Activated CD4-positive, alpha-beta T cell treated with anti-CD3 and anti-CD28 coated beads for 36 hours (primary cell): ENCODE data around the gene RAB1B. TPM values are rescaled to one million over a fixed set of nuclear protein-coding genes. Genes with fewer than 3 reads are reported as not detected.

Experiments used
- ATAC-seq: fragments of 200-7000 bp; cut with Tn5 transposase; one replicate; pipeline ENCODE4 v1.10.0; 2021; ENCODE audit warnings: mild to moderate bottlenecking, moderate library complexity
- CTCF ChIA-PET: fragments of 350-600 bp; sonication (Branson Sonifier 250); formaldehyde crosslinking; loops from one replicate; lab custom pipeline; 2021; ENCODE audit warnings: antibody characterized with exemption; lab: Charles Lee
- POLR2A ChIA-PET: fragments of 350-600 bp; sonication (Branson Sonifier 250); formaldehyde crosslinking; loops from one replicate; lab custom pipeline; 2021; ENCODE audit warnings: antibody characterized with exemption, inconsistent platforms; lab: Charles Lee
- DNase-seq: peaks from one replicate; pipeline ENCODE4 v3.0.0-alpha.2; 2020
- H3K27ac Mint-ChIP-seq: one replicate; pipeline ENCODE4 v1.8.0; 2021; ENCODE audit warnings: mixed read lengths
- H3K27me3 Mint-ChIP-seq: one replicate; pipeline ENCODE4 v1.8.0; 2021; ENCODE audit warnings: mixed read lengths
- H3K36me3 Mint-ChIP-seq: one replicate; pipeline ENCODE4 v1.8.0; 2021; ENCODE audit warnings: low read depth, mixed read lengths
- H3K4me1 Mint-ChIP-seq: one replicate; pipeline ENCODE4 v1.8.0; 2021; ENCODE audit warnings: mixed read lengths
- H3K4me3 Mint-ChIP-seq: one replicate; pipeline ENCODE4 v1.8.0; 2021; ENCODE audit warnings: mild to moderate bottlenecking, moderate library complexity, mixed read lengths
- H3K9me3 Mint-ChIP-seq: one replicate; pipeline ENCODE4 v1.8.0; 2021; ENCODE audit warnings: low read depth, mixed read lengths
- intact Hi-C, 2 experiments: fragments of 100-400 bp; cut with DNase I in 1 of 2; cut with micrococcal nuclease in 1 of 2; formaldehyde crosslinking; loops; one replicate each; pipeline versions ENCODE4 v1.14.2 to v1.15.1; 2022 to 2024; cut with DNase I, micrococcal nuclease
- total RNA-seq, 2 experiments: library from RNA; stranded (reverse); gene quantifications; one replicate each; pipeline ENCODE4 v1.2.3, GENCODE V29; 2021

Gene RAB1B
- total RNA-seq, 2 experiments from 2014 or later, result 114 to 147 TPM

DNA sequence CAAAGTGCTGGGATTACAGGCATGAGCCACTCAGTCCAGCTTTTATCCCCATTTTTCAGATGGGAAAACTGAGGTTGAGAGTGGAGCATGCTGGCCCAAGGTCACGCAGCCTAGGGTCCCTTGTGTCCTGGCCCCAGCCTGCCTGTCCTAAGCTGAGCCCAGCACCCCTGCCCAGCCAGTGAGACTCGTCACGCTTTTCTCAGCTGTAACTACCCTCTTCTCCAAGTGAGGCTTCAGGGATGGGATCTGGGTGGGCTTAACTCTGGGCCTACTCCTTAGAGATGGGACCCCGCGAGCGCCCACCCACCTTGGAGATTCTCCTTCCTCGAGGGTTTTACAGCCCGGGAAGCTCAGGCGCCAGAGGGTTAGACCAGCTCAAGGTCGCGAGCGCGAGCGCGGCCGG, 22.9 kb downstream of the RAB1B start:
- intact Hi-C loops, result no loop called here
- ChIA-PET CTCF (interaction anchor here (0.6 to 4.6 kb wide), 6 partner anchors 9 to 344 kb away, joined by 3 to 23 read pairs (median 5); no protein-coding TSS in a partner anchor), POLR2A (interaction anchor here (0.6 to 1.3 kb wide), 2 partner anchors 21 to 1338 kb away, joined by 3 read pairs; no protein-coding TSS in a partner anchor)
- Mint-ChIP-seq H3K4me1 (peaks cover 22% of the 10 kb centered on the region), H3K27me3 (peaks cover 8% of the 10 kb centered on the region), H3K36me3 (peaks cover 8% of the 10 kb centered on the region), H3K9me3 (no peaks in the 10 kb centered on the region), H3K27ac (no peak overlapping the region), H3K4me3 (no peak overlapping the region)
- no peak for DNase-seq
- no peak for ATAC-seq

GRCh38 chr11:66291706-66292542, 23.5 kb downstream of the RAB1B start, which contains the start of gene TMEM151A:
Gene TMEM151A (plus strand): TSS chr11:66291894. CDS start chr11:66292014, 120 bp downstream.
- peak within 1 kb of the TSS; percentile 89 for H3K4me3 Mint-ChIP-seq
- H3K36me3 Mint-ChIP-seq, result peaks cover 6% of the 10 kb centered on the region
- ChIA-PET CTCF (interaction anchor here (0.8 to 4.6 kb wide), 5 partner anchors 9 to 126 kb away, joined by 3 to 23 read pairs (median 6); no protein-coding TSS in a partner anchor), POLR2A (interaction anchor here (0.6 to 1.3 kb wide), 2 partner anchors 21 to 1337 kb away, joined by 3 read pairs; no protein-coding TSS in a partner anchor)
- no peak within 1 kb of the TSS for H3K27ac Mint-ChIP-seq
- H3K27me3 Mint-ChIP-seq, result peaks cover 8% of the 10 kb centered on the region
- ATAC-seq (no peak), DNase-seq (peak; percentile 58)
- no peaks in the 10 kb centered on the region for H3K9me3 Mint-ChIP-seq
- H3K4me1 Mint-ChIP-seq, result peaks cover 19% of the 10 kb centered on the region
- intact Hi-C loops, result no loop called here

- Mint-ChIP-seq H3K4me1 (peaks cover 15% of the 10 kb centered on the region), H3K27ac (no peak overlapping the region), H3K27me3 (peaks cover 8% of the 10 kb centered on the region), H3K36me3 (peaks cover 2% of the 10 kb centered on the region), H3K9me3 (no peaks in the 10 kb centered on the region), H3K4me3 (no peak overlapping the region)
- DNase-seq (no peak), ATAC-seq (no peak)
- ChIA-PET POLR2A (no interaction called here), CTCF (no interaction called here)
- intact Hi-C loops, result no loop called here
Observed at GRCh38 chr11:66292543-66293332, 24.3 kb downstream of the RAB1B start.

DNA sequence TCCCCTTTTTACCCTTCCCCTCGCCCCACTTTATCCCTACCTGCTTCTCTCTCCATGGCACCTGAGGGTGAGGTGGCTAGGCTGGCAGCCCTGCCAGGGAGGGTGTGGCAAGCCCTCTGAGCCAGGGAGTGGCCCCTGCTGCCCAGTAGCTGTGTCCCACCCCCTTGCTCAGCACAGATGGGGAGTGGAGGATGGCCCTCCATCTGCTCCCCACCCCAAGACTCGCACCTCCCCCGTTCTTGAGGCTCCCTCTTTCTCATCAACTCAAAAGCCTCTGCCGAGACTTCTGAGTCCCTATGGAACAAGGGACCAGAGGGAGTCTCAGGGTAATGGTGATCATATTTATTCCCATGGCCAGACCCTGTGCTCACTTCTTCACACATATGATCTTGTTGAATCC, 24.9 kb downstream of the RAB1B start:
- POLR2A ChIA-PET, result no interaction called here
- H3K36me3 Mint-ChIP-seq, result peaks cover 2% of the 10 kb centered on the region
- peaks cover 13% of the 10 kb centered on the region for H3K4me1 Mint-ChIP-seq
- no peak for DNase-seq
- CTCF ChIA-PET, result no interaction called here
- intact Hi-C loops, result no loop called here
- ATAC-seq, result no peak
- H3K4me3 Mint-ChIP-seq, result no peak overlapping the region
- H3K9me3 Mint-ChIP-seq, result no peaks in the 10 kb centered on the region
- H3K27ac Mint-ChIP-seq, result no peak overlapping the region
- peaks cover 8% of the 10 kb centered on the region for H3K27me3 Mint-ChIP-seq

GRCh38 chr11:66293777-66294625, 25.6 kb downstream of the RAB1B start:
- Mint-ChIP-seq H3K27me3 (peaks cover 8% of the 10 kb centered on the region), H3K36me3 (no peaks in the 10 kb centered on the region), H3K27ac (no peak overlapping the region), H3K4me3 (no peak overlapping the region), H3K4me1 (peaks cover 13% of the 10 kb centered on the region), H3K9me3 (no peaks in the 10 kb centered on the region)
- DNase-seq (no peak), ATAC-seq (no peak)
- ChIA-PET CTCF (interaction anchor here (0.7 kb wide), 1 partner anchor 94 kb away, joined by 3 read pairs; no protein-coding TSS in a partner anchor), POLR2A (no interaction called here)
- intact Hi-C loops, result no loop called here

DNA sequence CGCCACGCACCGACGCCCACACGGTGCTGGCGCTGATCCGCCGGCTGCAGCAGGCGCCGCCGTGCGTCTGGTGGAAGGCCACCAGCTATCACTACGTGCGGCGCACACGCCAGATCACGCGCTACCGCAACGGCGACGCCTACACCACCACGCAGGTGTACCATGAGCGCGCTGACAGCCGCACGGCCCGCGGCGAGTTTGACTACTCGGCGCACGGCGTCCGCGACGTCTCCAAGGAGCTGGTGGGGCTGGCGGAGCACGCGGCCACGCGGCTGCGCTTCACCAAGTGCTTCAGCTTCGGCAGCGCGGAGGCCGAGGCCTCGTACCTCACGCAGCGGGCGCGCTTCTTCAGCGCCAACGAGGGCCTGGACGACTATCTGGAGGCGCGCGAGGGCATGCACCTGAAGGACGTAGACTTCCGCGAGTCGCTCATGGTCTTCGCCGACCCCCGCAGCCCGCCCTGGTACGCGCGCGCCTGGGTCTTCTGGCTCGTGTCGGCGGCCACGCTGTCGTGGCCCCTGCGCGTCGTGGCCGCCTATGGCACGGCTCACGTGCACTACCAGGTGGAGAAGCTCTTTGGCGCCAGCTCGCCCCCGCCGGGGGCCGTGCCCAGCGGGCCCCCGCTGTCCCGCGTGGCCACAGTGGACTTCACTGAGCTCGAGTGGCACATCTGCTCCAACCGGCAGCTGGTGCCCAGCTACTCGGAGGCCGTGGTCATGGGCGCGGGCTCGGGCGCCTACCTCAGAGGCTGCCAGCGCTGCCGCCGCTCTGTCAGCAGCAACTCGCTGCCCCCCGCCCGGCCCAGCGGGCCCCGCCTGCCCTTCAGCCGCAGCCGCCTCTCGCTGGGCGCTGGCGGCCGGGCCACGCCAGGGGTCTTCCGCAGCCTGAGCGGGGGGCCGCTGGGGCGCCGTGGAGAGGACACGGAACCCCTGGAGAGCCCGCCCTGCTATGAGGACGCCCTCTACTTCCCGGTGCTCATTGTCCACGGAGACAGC, 26.5 kb downstream of the RAB1B start:
- peaks cover 8% of the 10 kb centered on the region for H3K4me1 Mint-ChIP-seq

DNA sequence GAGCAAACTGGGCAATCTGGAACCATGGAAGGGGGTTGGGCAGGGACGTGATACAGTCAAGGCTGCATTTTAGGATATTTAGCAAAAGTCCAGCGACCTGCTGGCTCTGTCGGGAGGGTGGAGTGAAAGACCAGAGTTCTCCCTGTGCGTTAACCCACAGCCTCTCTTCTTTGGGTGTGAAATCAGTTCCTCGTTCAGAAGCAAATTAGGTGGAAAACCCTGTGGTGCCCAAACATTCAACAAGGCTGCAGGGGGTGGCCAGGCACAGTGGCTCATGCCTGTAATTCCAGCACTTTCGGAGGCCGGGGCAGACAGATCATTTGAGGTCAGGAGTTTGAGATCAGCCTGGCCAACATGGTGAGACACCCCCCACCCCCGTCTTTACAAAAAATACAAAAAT, 29.2 kb downstream of the RAB1B start:
- Mint-ChIP-seq H3K36me3 (no peaks in the 10 kb centered on the region), H3K9me3 (no peaks in the 10 kb centered on the region), H3K4me3 (no peak overlapping the region), H3K27me3 (peaks cover 4% of the 10 kb centered on the region), H3K27ac (no peak overlapping the region), H3K4me1 (no peaks in the 10 kb centered on the region)
- ATAC-seq (no peak), DNase-seq (no peak)
- intact Hi-C loops, result no loop called here
- ChIA-PET POLR2A (no interaction called here), CTCF (interaction anchor here (0.6 to 0.8 kb wide), 5 partner anchors 14 to 398 kb away, joined by 3 read pairs; no protein-coding TSS in a partner anchor)

More for the DNA sequence above, 26.5 kb downstream of the RAB1B start:
- H3K27ac Mint-ChIP-seq, result no peak overlapping the region
- H3K27me3 Mint-ChIP-seq, result peaks cover 8% of the 10 kb centered on the region
- intact Hi-C loops, result no loop called here
- H3K9me3 Mint-ChIP-seq, result no peaks in the 10 kb centered on the region
- DNase-seq, result no peak
- H3K36me3 Mint-ChIP-seq, result no peaks in the 10 kb centered on the region
- ChIA-PET CTCF (interaction anchor here (0.7 kb wide), 1 partner anchor 95 kb away, joined by 3 read pairs; no protein-coding TSS in a partner anchor), POLR2A (no interaction called here)
- no peak overlapping the region for H3K4me3 Mint-ChIP-seq
- ATAC-seq, result no peak

- ATAC-seq, result no peak
- CTCF ChIA-PET, result interaction anchor here (1.5 kb wide), 1 partner anchor 12 kb away, joined by 6 read pairs; no protein-coding TSS in a partner anchor
- POLR2A ChIA-PET, result no interaction called here
Observed at GRCh38 chr11:66299186-66299585, 30.7 kb downstream of the RAB1B start.

GRCh38 chr11:66302656-66303055, 34.2 kb downstream of the RAB1B start:
- ATAC-seq, result no peak
- H3K36me3 Mint-ChIP-seq, result no peaks in the 10 kb centered on the region
- no peaks in the 10 kb centered on the region for H3K27me3 Mint-ChIP-seq
- ChIA-PET POLR2A (no interaction called here), CTCF (interaction anchor here (0.5 to 2.3 kb wide), 4 partner anchors 9 to 543 kb away, joined by 3 to 10 read pairs (median 4); no protein-coding TSS in a partner anchor)
- intact Hi-C loops, result no loop called here
- H3K27ac Mint-ChIP-seq, result no peak overlapping the region
- H3K9me3 Mint-ChIP-seq, result no peaks in the 10 kb centered on the region
- no peaks in the 10 kb centered on the region for H3K4me1 Mint-ChIP-seq
- DNase-seq, result no peak
- H3K4me3 Mint-ChIP-seq, result no peak overlapping the region

More at GRCh38 chr11:66299186-66299585, 30.7 kb downstream of the RAB1B start:
- no peaks in the 10 kb centered on the region for H3K9me3 Mint-ChIP-seq
- no peak overlapping the region for H3K4me3 Mint-ChIP-seq
- DNase-seq, result no peak
- no peaks in the 10 kb centered on the region for H3K4me1 Mint-ChIP-seq
- no peaks in the 10 kb centered on the region for H3K36me3 Mint-ChIP-seq
- H3K27me3 Mint-ChIP-seq, result no peaks in the 10 kb centered on the region
- intact Hi-C loops, result no loop called here
- no peak overlapping the region for H3K27ac Mint-ChIP-seq

DNA sequence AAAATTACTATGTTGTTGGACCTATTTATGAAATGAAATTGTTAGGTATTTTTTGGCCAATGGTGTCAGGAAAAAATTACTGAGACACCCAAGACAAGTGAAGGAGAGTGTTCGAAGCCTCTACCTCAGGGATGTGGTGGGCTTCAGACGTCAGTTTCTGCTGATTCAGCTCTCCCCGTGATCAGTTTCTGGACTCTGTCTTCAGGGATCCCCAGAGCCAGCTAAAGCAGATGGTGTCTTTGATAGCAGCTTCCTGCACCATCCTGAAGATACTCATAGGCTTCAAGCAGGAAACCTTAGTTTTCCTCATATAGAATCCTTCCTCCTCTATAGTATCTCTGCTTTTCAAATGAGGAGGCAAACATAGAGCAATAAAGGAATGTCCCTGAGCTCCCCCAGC, 41.0 kb downstream of the RAB1B start:
- DNase-seq (no peak), ATAC-seq (no peak)
- intact Hi-C loops, result no loop called here
- no peaks in the 10 kb centered on the region for H3K9me3 Mint-ChIP-seq
- ChIA-PET POLR2A (no interaction called here), CTCF (interaction anchor here (1.0 to 6.4 kb wide), 5 partner anchors 18 to 76 kb away, joined by 3 to 34 read pairs (median 4); partner anchors contain the start of genes RIN1, TMEM151A and YIF1A)
- no peak overlapping the region for H3K4me3 Mint-ChIP-seq
- no peaks in the 10 kb centered on the region for H3K36me3 Mint-ChIP-seq
- peaks cover 20% of the 10 kb centered on the region for H3K4me1 Mint-ChIP-seq
- no peaks in the 10 kb centered on the region for H3K27me3 Mint-ChIP-seq
- H3K27ac Mint-ChIP-seq, result no peak overlapping the region
